Keratinocyte (primary cell): ENCODE results near the gene CFAP92. TPM values are rescaled to one million over a fixed set of nuclear protein-coding genes. Genes with fewer than 3 reads are reported as not detected.

Experiments used
- DNase-seq: peaks from one replicate; pipeline ENCODE4 v3.0.0-alpha.2; 2011; ENCODE audit warnings: low read depth, missing footprints, low spot score
- FAIRE-seq: peaks from 2 replicates; lab custom pipeline; 2011; peaks lifted over from hg19 to GRCh38; lab: Jason Lieb, UNC
- H2AFZ ChIP-seq: 2 replicates; pipeline ENCODE4 v1.6.0; 2012; ENCODE audit warnings: low read length, control low read depth, inconsistent platforms; ENCODE audit not compliant: control insufficient read depth
- H3K27ac ChIP-seq: 2 replicates; pipeline ENCODE4 v1.5.1; 2011; ENCODE audit warnings: low read length; ENCODE audit not compliant: control insufficient read depth, insufficient read depth
- H3K27me3 ChIP-seq: 3 replicates; pipeline ENCODE4 v1.6.0; 2011; ENCODE audit warnings: low read length; ENCODE audit not compliant: control insufficient read depth, insufficient read depth; ENCODE audit errors: extremely low read depth
- H3K36me3 ChIP-seq, 2 experiments: 2 replicates in 1 of 2; 3 replicates in 1 of 2; pipeline ENCODE4 v1.5.1; 2011; ENCODE audit warnings: low read length in 2 of 2, mild to moderate bottlenecking in 1 of 2; ENCODE audit not compliant: control insufficient read depth in 2 of 2, insufficient read depth in 2 of 2; ENCODE audit errors: extremely low read depth in 1 of 2
- H3K4me1 ChIP-seq: 3 replicates; pipeline ENCODE4 v1.5.1; 2011; ENCODE audit warnings: low read length; ENCODE audit not compliant: control insufficient read depth, insufficient read depth; ENCODE audit errors: extremely low read depth
- H3K4me2 ChIP-seq: 3 replicates; pipeline ENCODE4 v1.6.0; 2011; ENCODE audit warnings: low read depth, low read length; ENCODE audit not compliant: control insufficient read depth, insufficient read depth; ENCODE audit errors: extremely low read depth
- H3K4me3 ChIP-seq, 3 experiments: fragments of 200-600 bp in 1 of 3; sonication (generic) in 1 of 3; 2 replicates in 2 of 3; 3 replicates in 1 of 3; pipeline ENCODE4 v1.5.1; 2011 to 2016; ENCODE audit warnings: low read length in 3 of 3, mild to moderate bottlenecking in 3 of 3, control low read depth in 2 of 3, inconsistent platforms in 1 of 3, low read depth in 1 of 3, mixed read lengths in 1 of 3, mixed run types in 1 of 3, moderate library complexity in 1 of 3; ENCODE audit not compliant: control insufficient read depth in 2 of 3, insufficient read depth in 2 of 3; ENCODE audit errors: extremely low read depth in 1 of 3
- H3K79me2 ChIP-seq: 2 replicates; pipeline ENCODE4 v1.6.0; 2012; ENCODE audit warnings: low read length; ENCODE audit not compliant: control insufficient read depth, insufficient read depth
- H3K9ac ChIP-seq: 3 replicates; pipeline ENCODE4 v1.6.0; 2011; ENCODE audit warnings: low read length; ENCODE audit not compliant: control insufficient read depth, insufficient read depth; ENCODE audit errors: extremely low read depth
- H3K9me1 ChIP-seq: 3 replicates; pipeline ENCODE4 v1.6.0; 2011; ENCODE audit warnings: low read length; ENCODE audit not compliant: control insufficient read depth, insufficient read depth; ENCODE audit errors: extremely low read depth
- H3K9me3 ChIP-seq: 2 replicates; pipeline ENCODE4 v1.5.1; 2012; ENCODE audit warnings: low read depth, low read length; ENCODE audit not compliant: control insufficient read depth
- H4K20me1 ChIP-seq: 3 replicates; pipeline ENCODE4 v1.6.0; 2011; ENCODE audit warnings: low read length; ENCODE audit not compliant: control insufficient read depth, insufficient read depth; ENCODE audit errors: extremely low read depth
- EZH2 ChIP-seq: IDR thresholded peaks from one replicate; pipeline ENCODE4 v1.6.1; 2012; ENCODE audit warnings: inconsistent platforms, mild to moderate bottlenecking, low read length, moderate library complexity
- dilution Hi-C: fragments of 300-500 bp; cut with MboI; formaldehyde crosslinking; loops from one replicate; pipeline ENCODE4 v1.7.0; 2020; ENCODE audit warnings: low sequenced_read_pairs; ENCODE audit not compliant: extremely low pct_ligation_motif_present
- polyA plus RNA-seq, 5 experiments: library from polyadenylated mRNA; depleted of rRNA in 3 of 5; stranded (reverse) in 3 of 5; stranded (forward) in 1 of 5; unstranded in 1 of 5; fragments of >200 nt; gene quantifications; 1 replicate in 1 of 5; 2 replicates in 3 of 5; 3 replicates in 1 of 5; pipeline versions ENCODE4 v1.2.1 to v1.2.3, GENCODE V29; 2011 to 2012; ENCODE audit warnings: missing spikeins in 2 of 5, low read depth in 1 of 5, low replicate concordance in 1 of 5
- TF ChIP-seq, protein P1 (sequence below), 3 experiments: IDR thresholded peaks in 1 of 3; conservative IDR thresholded peaks in 1 of 3; optimal IDR thresholded peaks in 1 of 3; 2 replicates in 2 of 3; 3 replicates in 1 of 3; pipeline versions ENCODE3 to v1.5.1; 2011; ENCODE audit warnings: low read length in 3 of 3, mild to moderate bottlenecking in 3 of 3, moderate library complexity in 2 of 3, control low read depth in 1 of 3, inconsistent platforms in 1 of 3; ENCODE audit not compliant: insufficient read depth in 2 of 3; ENCODE audit errors: extremely low read depth in 1 of 3

CFAP92 gene
- polyA plus RNA-seq, 1 donor (not counting 4 experiments of a cell fraction or from before 2014, with no cell fraction given) = 0.26 TPM

DNA sequence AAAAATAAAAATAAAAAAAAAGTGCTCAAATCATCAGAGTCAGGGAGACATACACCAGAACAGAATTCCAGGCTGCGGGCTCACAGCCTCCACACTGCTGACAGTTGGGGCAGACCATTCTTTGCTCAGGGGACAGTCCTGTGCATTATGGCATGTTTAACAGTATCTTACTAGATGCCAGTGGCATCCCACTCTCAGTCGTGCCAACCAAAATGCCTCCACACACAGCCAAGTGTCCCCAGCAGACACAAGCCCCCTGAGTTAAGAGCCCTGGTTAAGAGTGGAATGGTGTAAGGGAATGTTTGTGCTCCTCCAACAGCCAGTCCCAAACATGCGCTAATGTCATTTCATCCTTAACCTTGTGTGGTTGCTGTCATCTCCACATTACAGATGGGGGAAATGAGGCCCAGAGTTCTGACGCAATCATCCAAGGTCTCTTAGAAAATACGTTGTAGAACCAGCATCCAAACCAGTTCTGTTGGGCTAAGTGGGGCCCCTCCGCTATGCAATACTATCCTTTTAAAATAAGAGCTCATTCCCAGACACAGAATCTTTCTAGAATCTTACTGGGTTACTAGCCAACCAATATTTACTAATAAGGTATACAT is 26.0 kb downstream of the CFAP92 start:
- no peak for FAIRE-seq
- dilution Hi-C loops = no loop called here
- no peak overlapping the region for H3K27ac ChIP-seq

DNA sequence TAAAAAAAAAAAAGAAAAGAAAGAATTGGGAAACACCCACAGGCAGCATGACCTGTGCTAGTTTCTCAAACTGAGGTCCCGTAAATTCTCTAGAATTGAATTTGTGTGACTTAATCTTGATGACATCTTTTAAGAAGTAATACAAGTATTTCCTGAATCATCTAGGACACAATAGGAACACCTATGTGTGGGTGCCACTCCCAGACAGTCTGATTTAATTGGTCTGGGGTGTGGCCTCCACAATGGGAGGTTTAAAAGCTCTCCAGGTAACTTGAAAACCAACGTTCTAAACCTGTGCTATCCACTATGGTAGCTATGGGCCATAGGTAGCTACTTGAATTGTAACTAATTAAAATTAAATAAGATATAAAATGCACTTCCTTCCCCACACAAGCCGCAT is 28.1 kb downstream of the CFAP92 start:
- no peak overlapping the region for H3K4me3 ChIP-seq
- dilution Hi-C loops = no loop called here
- no peaks in the 10 kb centered on the region for H3K79me2 ChIP-seq
- no peaks in the 10 kb centered on the region for H3K27me3 ChIP-seq
- FAIRE-seq = peak; percentile 41
- no peaks in the 10 kb centered on the region for H3K9me1 ChIP-seq
- H3K9me3 ChIP-seq = no peaks in the 10 kb centered on the region
- H4K20me1 ChIP-seq = no peaks in the 10 kb centered on the region
- TF ChIP-seq EZH2 = no peak
- TF ChIP-seq, protein P1, sequence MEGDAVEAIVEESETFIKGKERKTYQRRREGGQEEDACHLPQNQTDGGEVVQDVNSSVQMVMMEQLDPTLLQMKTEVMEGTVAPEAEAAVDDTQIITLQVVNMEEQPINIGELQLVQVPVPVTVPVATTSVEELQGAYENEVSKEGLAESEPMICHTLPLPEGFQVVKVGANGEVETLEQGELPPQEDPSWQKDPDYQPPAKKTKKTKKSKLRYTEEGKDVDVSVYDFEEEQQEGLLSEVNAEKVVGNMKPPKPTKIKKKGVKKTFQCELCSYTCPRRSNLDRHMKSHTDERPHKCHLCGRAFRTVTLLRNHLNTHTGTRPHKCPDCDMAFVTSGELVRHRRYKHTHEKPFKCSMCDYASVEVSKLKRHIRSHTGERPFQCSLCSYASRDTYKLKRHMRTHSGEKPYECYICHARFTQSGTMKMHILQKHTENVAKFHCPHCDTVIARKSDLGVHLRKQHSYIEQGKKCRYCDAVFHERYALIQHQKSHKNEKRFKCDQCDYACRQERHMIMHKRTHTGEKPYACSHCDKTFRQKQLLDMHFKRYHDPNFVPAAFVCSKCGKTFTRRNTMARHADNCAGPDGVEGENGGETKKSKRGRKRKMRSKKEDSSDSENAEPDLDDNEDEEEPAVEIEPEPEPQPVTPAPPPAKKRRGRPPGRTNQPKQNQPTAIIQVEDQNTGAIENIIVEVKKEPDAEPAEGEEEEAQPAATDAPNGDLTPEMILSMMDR (optimal IDR thresholded peaks at IDR 0.05 in 1 of 3, IDR thresholded peaks at IDR 0.05 in 1 of 3, conservative IDR thresholded peaks at IDR 0.05 in 1 of 3; ENCODE audit: extremely low read depth in 1 of 3, insufficient read depth in 2 of 3, low read length in 3 of 3) = no peak
- no peaks in the 10 kb centered on the region for H3K36me3 ChIP-seq
- no peak overlapping the region for H3K27ac ChIP-seq
- peak; percentile 5 for DNase-seq
- peak overlapping the region; percentile 3 for H3K4me2 ChIP-seq
- no peak overlapping the region for H2AFZ ChIP-seq
- H3K9ac ChIP-seq = no peak overlapping the region
- peaks cover 10% of the 10 kb centered on the region for H3K4me1 ChIP-seq

More for the DNA sequence above, 26.0 kb downstream of the CFAP92 start:
- Histone ChIP-seq H3K79me2 (no peaks in the 10 kb centered on the region), H3K4me2 (no peak overlapping the region), H3K27me3 (no peaks in the 10 kb centered on the region), H2AFZ (no peak overlapping the region), H3K4me3 (no peak overlapping the region), H3K9ac (no peak overlapping the region), H3K4me1 (peaks cover 10% of the 10 kb centered on the region), H3K36me3 (no peaks in the 10 kb centered on the region), H3K9me3 (no peaks in the 10 kb centered on the region), H4K20me1 (no peaks in the 10 kb centered on the region), H3K9me1 (no peaks in the 10 kb centered on the region)
- no peak for DNase-seq
- TF ChIP-seq, protein P1 (optimal IDR thresholded peaks at IDR 0.05 in 1 of 3, IDR thresholded peaks at IDR 0.05 in 1 of 3, conservative IDR thresholded peaks at IDR 0.05 in 1 of 3; ENCODE audit: extremely low read depth in 1 of 3, insufficient read depth in 2 of 3, low read length in 3 of 3) = no peak
- no peak for TF ChIP-seq EZH2
